Nephron (organoid): ENCODE data around the gene BCL7C.

Source experiments
- H3K27ac Mint-ChIP-seq, 3 experiments: 2 replicates each; pipeline ENCODE4 v1.8.0; 2020; ENCODE audit warnings: mixed read lengths in 3 of 3, mild to moderate bottlenecking in 2 of 3, moderate library complexity in 1 of 3
- H3K27me3 Mint-ChIP-seq: 2 replicates; pipeline ENCODE4 v1.8.0; 2021; ENCODE audit warnings: low read depth, mild to moderate bottlenecking, moderate library complexity, mixed read lengths
- H3K36me3 Mint-ChIP-seq: 2 replicates; pipeline ENCODE4 v1.8.0; 2020; ENCODE audit warnings: low read depth, mixed read lengths
- H3K4me1 Mint-ChIP-seq: 2 replicates; pipeline ENCODE4 v1.8.0; 2020; ENCODE audit warnings: mixed read lengths
- H3K4me3 Mint-ChIP-seq, 3 experiments: 2 replicates each; pipeline ENCODE4 v1.8.0; 2020; ENCODE audit warnings: mild to moderate bottlenecking in 3 of 3, mixed read lengths in 3 of 3, moderate library complexity in 2 of 3
- H3K9me3 Mint-ChIP-seq: 2 replicates; pipeline ENCODE4 v1.8.0; 2020; ENCODE audit warnings: mixed read lengths
- TF ChIP-seq, protein P1 (sequence below), 3 experiments: fragments of 200-600 bp; sonication (generic); IDR thresholded peaks; one replicate each; pipeline ENCODE4 v1.5.0; 2021; ENCODE audit warnings: antibody characterized with exemption in 3 of 3; ENCODE audit not compliant: unreplicated experiment in 3 of 3

The BCL7C gene

DNA sequence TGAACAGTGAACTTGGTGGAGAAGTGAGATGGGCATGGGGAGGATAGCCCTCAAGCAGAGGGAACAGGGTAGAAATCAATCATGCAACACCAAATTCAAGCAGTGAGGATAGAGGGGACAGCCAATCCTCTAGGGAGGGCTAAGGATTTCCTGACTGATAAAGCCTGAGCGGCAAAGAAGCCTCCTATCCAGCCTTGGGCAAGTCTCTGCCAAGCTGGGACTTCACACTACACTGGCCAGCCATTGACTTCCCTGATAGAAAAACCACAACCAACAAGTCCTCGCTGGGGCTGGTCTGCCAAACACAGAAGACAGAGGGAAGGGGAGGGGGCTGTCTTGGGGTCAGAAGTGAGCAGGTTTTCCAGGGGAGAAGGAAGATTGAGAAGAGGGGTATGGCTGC is 27.0 kb upstream of the BCL7C start:
- no peaks in the 10 kb centered on the region for H3K9me3 Mint-ChIP-seq
- peaks cover 4% of the 10 kb centered on the region for H3K27me3 Mint-ChIP-seq
- H3K4me3 Mint-ChIP-seq, result peak overlapping the region; percentile 95 to 97 (median 97)
- peaks cover 9% of the 10 kb centered on the region for H3K4me1 Mint-ChIP-seq
- peak overlapping the region; percentile 99 to 100 (median 100) for H3K27ac Mint-ChIP-seq
- H3K36me3 Mint-ChIP-seq, result no peaks in the 10 kb centered on the region
- TF ChIP-seq, protein P1, sequence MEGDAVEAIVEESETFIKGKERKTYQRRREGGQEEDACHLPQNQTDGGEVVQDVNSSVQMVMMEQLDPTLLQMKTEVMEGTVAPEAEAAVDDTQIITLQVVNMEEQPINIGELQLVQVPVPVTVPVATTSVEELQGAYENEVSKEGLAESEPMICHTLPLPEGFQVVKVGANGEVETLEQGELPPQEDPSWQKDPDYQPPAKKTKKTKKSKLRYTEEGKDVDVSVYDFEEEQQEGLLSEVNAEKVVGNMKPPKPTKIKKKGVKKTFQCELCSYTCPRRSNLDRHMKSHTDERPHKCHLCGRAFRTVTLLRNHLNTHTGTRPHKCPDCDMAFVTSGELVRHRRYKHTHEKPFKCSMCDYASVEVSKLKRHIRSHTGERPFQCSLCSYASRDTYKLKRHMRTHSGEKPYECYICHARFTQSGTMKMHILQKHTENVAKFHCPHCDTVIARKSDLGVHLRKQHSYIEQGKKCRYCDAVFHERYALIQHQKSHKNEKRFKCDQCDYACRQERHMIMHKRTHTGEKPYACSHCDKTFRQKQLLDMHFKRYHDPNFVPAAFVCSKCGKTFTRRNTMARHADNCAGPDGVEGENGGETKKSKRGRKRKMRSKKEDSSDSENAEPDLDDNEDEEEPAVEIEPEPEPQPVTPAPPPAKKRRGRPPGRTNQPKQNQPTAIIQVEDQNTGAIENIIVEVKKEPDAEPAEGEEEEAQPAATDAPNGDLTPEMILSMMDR (IDR thresholded peaks at IDR 0.05; ENCODE audit: unreplicated experiment in 3 of 3), result no peak

DNA sequence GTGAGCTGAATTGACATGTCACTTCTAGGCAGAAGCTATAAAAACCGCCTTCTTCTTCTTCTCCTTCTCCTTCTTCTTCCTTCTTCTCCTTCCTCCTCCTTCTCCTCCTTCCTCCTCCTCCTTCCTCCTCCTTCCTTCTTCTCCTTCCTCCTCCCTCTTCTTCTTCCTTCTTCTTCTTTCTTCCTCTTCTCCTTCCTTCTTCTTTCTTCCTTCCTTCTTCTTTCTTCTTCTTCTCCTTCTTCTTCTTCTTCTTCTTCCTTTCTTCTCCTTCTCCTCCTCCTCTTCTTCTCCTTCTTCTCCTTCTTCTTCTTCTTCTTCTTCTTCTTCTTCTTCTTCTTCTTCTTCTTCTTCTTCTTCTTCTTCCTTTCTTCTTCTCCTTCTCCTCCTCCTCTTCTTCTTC is 24.7 kb upstream of the BCL7C start:
- H3K27ac Mint-ChIP-seq, result no peak overlapping the region
- H3K27me3 Mint-ChIP-seq, result peaks cover 4% of the 10 kb centered on the region
- H3K9me3 Mint-ChIP-seq, result no peaks in the 10 kb centered on the region
- no peaks in the 10 kb centered on the region for H3K36me3 Mint-ChIP-seq
- TF ChIP-seq, protein P1 (IDR thresholded peaks at IDR 0.05; ENCODE audit: unreplicated experiment in 3 of 3), result no peak
- H3K4me3 Mint-ChIP-seq, result no peak overlapping the region
- no peaks in the 10 kb centered on the region for H3K4me1 Mint-ChIP-seq

DNA sequence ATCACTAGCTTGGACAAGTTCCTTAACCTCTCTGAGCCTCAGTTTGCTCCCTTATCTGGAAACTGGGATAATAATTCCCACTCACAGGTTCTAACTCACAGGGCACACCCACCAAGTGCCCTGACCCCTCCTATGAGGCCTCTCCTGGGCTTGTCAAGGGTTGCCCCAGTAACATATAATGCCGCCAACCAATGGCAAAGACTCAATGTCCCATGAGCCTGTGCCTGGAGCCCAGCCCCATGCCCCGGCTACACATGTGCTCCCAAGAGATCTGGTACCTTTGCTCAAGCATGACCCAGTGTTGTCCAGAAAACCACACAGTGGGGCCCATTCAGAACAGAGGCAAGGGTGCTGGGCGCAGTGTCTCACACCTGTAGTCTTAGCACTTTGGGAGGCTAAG is 21.0 kb upstream of the BCL7C start:
- TF ChIP-seq, protein P1 (IDR thresholded peaks at IDR 0.05; ENCODE audit: unreplicated experiment in 3 of 3), result no peak
- Mint-ChIP-seq H3K36me3 (no peaks in the 10 kb centered on the region), H3K27me3 (no peaks in the 10 kb centered on the region), H3K4me3 (no peak overlapping the region), H3K9me3 (no peaks in the 10 kb centered on the region), H3K27ac (no peak overlapping the region), H3K4me1 (no peaks in the 10 kb centered on the region)

DNA sequence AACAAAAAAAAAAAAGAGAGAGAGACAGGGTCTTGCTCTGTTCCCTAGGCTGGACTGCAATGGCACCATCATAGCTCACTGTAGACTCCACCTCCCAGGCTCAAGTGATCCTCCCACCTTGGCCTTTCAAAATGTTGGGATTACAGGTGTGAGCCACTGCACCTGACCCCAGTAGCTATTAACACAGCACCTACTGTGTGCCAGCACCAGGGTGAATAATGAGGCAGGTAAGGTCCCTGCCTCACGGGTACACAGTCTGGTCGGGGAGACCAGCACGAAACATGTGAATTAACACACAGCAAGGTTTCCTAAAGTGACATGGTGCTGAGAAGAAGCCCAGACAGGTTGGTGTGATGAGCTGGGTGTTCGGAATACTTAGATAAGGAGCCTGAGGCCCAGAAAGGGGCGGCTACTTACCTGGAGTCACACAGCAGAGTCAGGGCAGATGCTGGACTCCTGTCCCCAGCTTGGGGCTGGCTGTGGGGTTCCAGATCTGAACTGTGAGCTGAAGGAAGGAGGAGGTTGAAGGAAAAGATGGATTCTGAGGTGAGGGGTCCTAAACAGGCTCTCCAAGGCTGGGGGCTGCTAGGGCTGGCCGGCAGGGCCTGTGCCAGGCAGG is 19.0 kb upstream of the BCL7C start:
- Mint-ChIP-seq H3K4me1 (no peaks in the 10 kb centered on the region), H3K4me3 (no peak overlapping the region), H3K27me3 (no peaks in the 10 kb centered on the region), H3K27ac (no peak overlapping the region), H3K36me3 (no peaks in the 10 kb centered on the region), H3K9me3 (no peaks in the 10 kb centered on the region)
- TF ChIP-seq, protein P1 (IDR thresholded peaks at IDR 0.05; ENCODE audit: unreplicated experiment in 3 of 3), result no peak

DNA sequence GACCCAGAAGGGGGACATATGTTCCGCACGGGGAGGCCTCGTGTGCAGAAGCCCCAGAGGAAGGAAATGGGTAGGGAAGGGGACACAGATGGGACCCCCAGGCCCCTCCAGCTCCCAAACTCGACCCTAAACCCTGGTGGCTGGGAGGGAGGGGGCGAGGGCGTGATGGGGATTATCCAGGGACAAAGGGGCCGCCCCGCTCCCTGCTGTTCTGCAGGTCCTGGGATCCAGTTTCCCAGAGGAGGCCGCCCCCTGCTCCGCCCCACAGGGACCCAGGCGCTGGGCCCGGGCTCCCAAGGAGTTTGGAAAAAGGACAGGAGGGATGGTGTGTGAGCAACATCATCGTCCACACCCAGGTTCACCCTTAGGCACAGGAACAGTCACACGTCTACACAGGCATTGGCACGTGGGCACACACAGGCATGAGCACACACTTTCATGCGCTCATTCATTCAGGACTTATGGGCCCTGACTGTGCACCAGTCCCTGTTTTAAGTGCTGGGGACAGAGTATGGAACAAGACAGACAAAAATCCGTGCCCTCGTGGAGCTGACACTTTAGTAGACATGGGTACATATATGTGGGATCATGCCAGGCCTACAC is 16.7 kb upstream of the BCL7C start:
- Mint-ChIP-seq H3K27ac (no peak overlapping the region), H3K36me3 (no peaks in the 10 kb centered on the region), H3K4me3 (no peak overlapping the region), H3K27me3 (no peaks in the 10 kb centered on the region), H3K4me1 (no peaks in the 10 kb centered on the region), H3K9me3 (no peaks in the 10 kb centered on the region)
- TF ChIP-seq, protein P1 (IDR thresholded peaks at IDR 0.05; ENCODE audit: unreplicated experiment in 3 of 3), result no peak

DNA sequence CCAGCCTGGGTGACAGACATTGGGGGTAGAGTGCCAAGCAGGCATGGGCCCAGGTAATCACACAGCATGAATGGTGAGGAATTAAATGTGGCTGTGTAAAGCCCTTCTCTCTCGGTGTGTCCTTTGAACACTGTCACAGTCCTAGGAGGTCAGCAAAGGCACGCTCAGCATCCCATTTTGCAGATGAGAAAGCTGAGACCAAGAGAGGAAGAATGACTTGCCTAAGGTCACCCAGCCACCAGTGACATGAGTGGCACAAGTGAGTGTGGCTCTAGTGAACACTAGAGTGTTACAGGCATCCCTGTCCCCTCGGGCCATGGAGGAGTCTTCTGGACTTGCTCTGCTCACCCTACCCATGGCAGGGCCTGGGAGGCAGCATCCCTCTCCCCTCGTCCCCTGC is 13.2 kb upstream of the BCL7C start:
- no peak overlapping the region for H3K4me3 Mint-ChIP-seq
- no peak overlapping the region for H3K27ac Mint-ChIP-seq
- TF ChIP-seq, protein P1 (IDR thresholded peaks at IDR 0.05; ENCODE audit: unreplicated experiment in 3 of 3), result no peak
- no peaks in the 10 kb centered on the region for H3K27me3 Mint-ChIP-seq
- H3K4me1 Mint-ChIP-seq, result peaks cover 8% of the 10 kb centered on the region
- no peaks in the 10 kb centered on the region for H3K9me3 Mint-ChIP-seq
- no peaks in the 10 kb centered on the region for H3K36me3 Mint-ChIP-seq
